ENCODE results near the gene CAMKK1. TPM values are rescaled to one million over a fixed set of nuclear protein-coding genes. Genes with fewer than 3 reads are reported as not detected.

Gene CAMKK1
- total RNA-seq, 1 experiment from 2014 or later, result 10.1 TPM

GRCh38 chr17:3927628-3928340, 34.9 kb upstream of the CAMKK1 start:
- BruUV-seq (replicated peaks), result no TSS peak
- H4K20me1 ChIP-seq (ENCODE audit: low read length), result no peaks in the 10 kb centered on the region
- no peaks in the 10 kb centered on the region for H3K79me2 ChIP-seq (ENCODE audit: low read length)
- no peaks in the 10 kb centered on the region for H3K9me3 ChIP-seq (ENCODE audit: low read length)
- no peaks in the 10 kb centered on the region for H3K4me1 ChIP-seq (ENCODE audit: insufficient read depth, low read length)
- DNase-seq (no peak), ATAC-seq (no peak)
- H3K36me3 ChIP-seq (ENCODE audit: low read depth, low read length), result no peaks in the 10 kb centered on the region
- no peak overlapping the region for H3K4me3 ChIP-seq (ENCODE audit: low read length)
- no peaks in the 10 kb centered on the region for H3K27me3 ChIP-seq (ENCODE audit: low read length)
- no peak overlapping the region for H3K4me2 ChIP-seq (ENCODE audit: low read length)
- H3K9ac ChIP-seq (ENCODE audit: low read length), result no peak overlapping the region
- CTCF ChIA-PET, result no interaction called here
- no peak overlapping the region for H2AFZ ChIP-seq (ENCODE audit: low read length)
- no peaks in the 10 kb centered on the region for H3F3A ChIP-seq (ENCODE audit: low read length, unreplicated experiment)
- H3K9me2 ChIP-seq (replicated peaks; ENCODE audit: low read length), result no peaks in the 10 kb centered on the region
- intact Hi-C loops (cut with micrococcal nuclease), result no loop called here
- no peak overlapping the region for H3K27ac ChIP-seq (ENCODE audit: low read length)
- TF ChIP-seq EZH2 (IDR thresholded peaks at IDR 0.05; ENCODE audit: low read length, unreplicated experiment) (no peak), CTCF (conservative IDR thresholded peaks at IDR 0.05; ENCODE audit: low read depth, low read length) (no peak), EZH2phosphoT487 (IDR thresholded peaks at IDR 0.05; ENCODE audit: borderline replicate concordance, low read length) (no peak)
- POLR2A ChIA-PET (ENCODE audit: unreplicated experiment), result no interaction called here

GRCh38 chr17:3926860-3927627, 34.2 kb upstream of the CAMKK1 start:
- Histone ChIP-seq H3K79me2 (ENCODE audit: low read length) (no peaks in the 10 kb centered on the region), H3K27me3 (ENCODE audit: low read length) (no peaks in the 10 kb centered on the region), H3K4me2 (ENCODE audit: low read length) (no peak overlapping the region), H2AFZ (ENCODE audit: low read length) (no peak overlapping the region), H3F3A (ENCODE audit: low read length, unreplicated experiment) (no peaks in the 10 kb centered on the region), H3K9me2 (replicated peaks; ENCODE audit: low read length) (no peaks in the 10 kb centered on the region), H3K27ac (ENCODE audit: low read length) (no peak overlapping the region), H3K9me3 (ENCODE audit: low read length) (no peaks in the 10 kb centered on the region), H3K4me1 (ENCODE audit: insufficient read depth, low read length) (no peaks in the 10 kb centered on the region), H4K20me1 (ENCODE audit: low read length) (no peaks in the 10 kb centered on the region), H3K9ac (ENCODE audit: low read length) (no peak overlapping the region), H3K36me3 (ENCODE audit: low read depth, low read length) (no peaks in the 10 kb centered on the region), H3K4me3 (ENCODE audit: low read length) (no peak overlapping the region)
- TF ChIP-seq CTCF (conservative IDR thresholded peaks at IDR 0.05; ENCODE audit: low read depth, low read length) (no peak), EZH2phosphoT487 (IDR thresholded peaks at IDR 0.05; ENCODE audit: borderline replicate concordance, low read length) (no peak), EZH2 (IDR thresholded peaks at IDR 0.05; ENCODE audit: low read length, unreplicated experiment) (no peak)
- ATAC-seq (no peak), DNase-seq (no peak)
- no TSS peak for BruUV-seq (replicated peaks)
- POLR2A ChIA-PET (ENCODE audit: unreplicated experiment), result no interaction called here
- intact Hi-C loops (cut with micrococcal nuclease), result no loop called here
- CTCF ChIA-PET, result no interaction called here

All from PC-3 (cell line).